ENCODE measurements around the gene POLR3B.
"Not testable (repeated sequence)": the region's sequence is repeated elsewhere in the genome, so short reads cannot be mapped to it uniquely, and the experiment has no call there.

The POLR3B gene

DNA sequence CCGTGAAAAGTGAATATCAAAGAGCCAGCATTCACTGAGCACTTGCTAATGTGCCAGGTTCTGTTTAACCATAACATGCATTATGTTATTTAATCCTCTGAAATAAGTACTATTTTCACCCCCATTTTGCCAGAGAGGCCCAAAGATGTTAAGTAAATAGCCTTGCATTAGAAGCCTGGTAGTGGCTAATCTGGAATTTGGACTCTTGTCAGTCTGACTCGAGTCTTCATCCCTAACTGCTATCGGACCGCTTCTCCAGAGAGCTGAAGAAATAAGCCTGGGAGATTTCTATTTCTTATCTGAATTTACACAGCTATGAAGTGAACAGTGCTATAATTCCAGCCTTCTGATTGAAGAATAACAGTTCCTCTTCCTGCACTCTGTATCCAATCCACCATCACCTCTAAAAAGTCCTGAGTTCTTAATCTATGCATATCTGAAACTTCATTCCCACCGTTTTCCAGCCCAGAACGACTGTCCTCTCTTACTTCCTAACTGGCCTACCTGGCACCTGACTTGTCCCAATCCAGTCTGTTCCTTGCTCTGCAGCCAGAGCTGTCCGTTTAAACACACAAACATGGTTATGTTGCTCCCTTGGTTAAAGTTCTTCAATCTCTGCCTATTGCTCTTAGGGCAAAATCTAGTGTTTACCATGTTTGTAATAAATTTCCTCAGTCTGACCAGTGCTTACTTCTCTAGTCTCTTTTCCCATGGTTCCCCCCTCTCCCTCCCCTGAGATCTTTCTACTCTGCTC is 2.3 kb downstream of the POLR3B start:
- Histone ChIP-seq H3K4me1 (peaks cover 5% of the 10 kb centered on the region; the same call in 1 of the 2 replicates), H3K36me3 (replicated peaks) (no peaks in the 10 kb centered on the region; the same call in 1 of the 2 replicates), H3K9me3 (no peaks in the 10 kb centered on the region), H3K4me3 (no peak overlapping the region), H3K27me3 (ENCODE audit: low read depth) (no peaks in the 10 kb centered on the region)
- in situ Hi-C loops (cut with MboI; ENCODE audit: low sequenced_read_pairs) = loop anchor here (10.0 kb wide), 1 partner anchor 125 kb away; no protein-coding TSS in a partner anchor
- no peak for DNase-seq (ENCODE audit: low spot score in 2 of 2)

DNA sequence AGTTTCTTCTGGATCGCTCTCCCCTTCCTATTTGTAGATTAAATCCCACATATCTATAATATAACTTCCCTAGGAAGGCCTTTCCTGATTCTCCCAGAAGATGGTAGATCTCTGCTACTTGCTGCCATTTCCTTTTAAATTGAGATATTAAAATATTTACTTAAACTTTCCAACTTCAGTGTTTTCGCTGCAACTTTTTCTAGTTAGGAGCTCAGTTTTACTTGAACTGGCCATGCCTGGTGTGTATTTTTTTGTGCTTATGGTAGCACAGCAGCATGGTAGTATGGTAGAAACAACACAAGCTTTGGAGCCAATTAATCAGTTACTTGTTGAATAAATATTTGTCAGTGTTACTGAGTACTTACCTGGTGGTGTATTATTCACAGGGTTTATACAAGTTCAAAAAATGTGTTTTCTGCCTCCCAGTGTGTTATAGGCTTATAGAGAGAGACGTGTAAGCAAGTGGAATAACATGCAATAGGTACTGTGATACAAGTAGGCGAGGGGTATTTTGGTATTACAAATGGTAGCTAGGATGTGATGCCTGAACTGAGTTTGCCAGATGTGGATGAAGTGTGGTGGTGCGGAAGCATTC is 2.9 kb downstream of the POLR3B start:
- no peak for DNase-seq (ENCODE audit: low spot score in 2 of 2)
- Histone ChIP-seq H3K36me3 (replicated peaks) (no peaks in the 10 kb centered on the region; the same call in 1 of the 2 replicates), H3K4me3 (no peak overlapping the region), H3K4me1 (peaks cover 5% of the 10 kb centered on the region; the same call in 1 of the 2 replicates), H3K27me3 (ENCODE audit: low read depth) (no peaks in the 10 kb centered on the region), H3K9me3 (no peaks in the 10 kb centered on the region)
- in situ Hi-C loops (cut with MboI; ENCODE audit: low sequenced_read_pairs) = no loop called here

DNA sequence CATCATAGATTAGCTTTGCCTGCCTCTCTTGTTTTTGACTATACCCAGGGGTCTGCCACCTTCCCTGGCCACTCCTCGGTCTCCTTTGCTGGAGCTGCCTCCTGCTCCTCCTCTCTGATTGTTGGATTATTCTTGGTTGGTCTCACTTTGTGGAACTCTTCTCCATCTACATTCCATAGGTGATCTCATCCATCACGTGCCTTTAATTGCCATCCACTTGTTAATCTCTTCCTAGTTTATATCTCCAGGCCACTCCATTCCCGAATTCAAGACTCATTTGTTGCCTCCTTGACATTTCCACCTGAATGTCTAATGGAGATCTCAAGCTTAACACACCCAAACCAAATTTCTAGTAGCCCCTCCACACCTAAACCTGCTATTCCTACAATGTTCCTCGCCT is 5.4 kb downstream of the POLR3B start:
- peaks cover 3% of the 10 kb centered on the region for H3K36me3 ChIP-seq (replicated peaks)
- H3K9me3 ChIP-seq = no peaks in the 10 kb centered on the region
- DNase-seq (ENCODE audit: low spot score in 2 of 2) = no peak
- H3K4me1 ChIP-seq = 0 out of 2 replicates have a peak, but pooled peaks cover 2% of the 10 kb centered on the region
- H3K4me3 ChIP-seq = no peak overlapping the region
- in situ Hi-C loops (cut with MboI; ENCODE audit: low sequenced_read_pairs) = no loop called here
- H3K27me3 ChIP-seq (ENCODE audit: low read depth) = no peaks in the 10 kb centered on the region

DNA sequence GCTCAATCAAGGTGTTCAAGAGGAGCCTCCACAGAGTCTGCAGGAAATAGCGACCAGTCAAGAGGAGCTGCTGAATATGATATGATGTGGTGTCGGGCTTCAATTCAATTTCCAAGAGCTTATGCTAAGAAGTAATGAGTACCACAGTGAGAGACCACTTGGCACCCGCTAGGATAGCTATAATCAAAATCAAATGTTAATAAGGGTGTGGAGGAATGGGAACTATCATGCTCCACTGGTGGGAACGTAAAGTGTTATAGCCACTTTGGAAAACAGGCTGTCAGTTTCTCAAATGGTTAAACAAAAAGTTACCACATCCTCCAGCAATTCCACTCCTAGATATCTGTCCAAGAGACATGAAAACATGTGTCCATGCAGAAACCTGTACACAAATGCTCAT is 6.7 kb downstream of the POLR3B start:
- Histone ChIP-seq H3K36me3 (replicated peaks) (peaks cover 3% of the 10 kb centered on the region), H3K9me3 (no peaks in the 10 kb centered on the region), H3K4me1 (0 out of 2 replicates have a peak, but pooled peaks cover 2% of the 10 kb centered on the region), H3K4me3 (no peak overlapping the region), H3K27me3 (ENCODE audit: low read depth) (no peaks in the 10 kb centered on the region)
- in situ Hi-C loops (cut with MboI; ENCODE audit: low sequenced_read_pairs) = no loop called here
- no peak for DNase-seq (ENCODE audit: low spot score in 2 of 2)

DNA sequence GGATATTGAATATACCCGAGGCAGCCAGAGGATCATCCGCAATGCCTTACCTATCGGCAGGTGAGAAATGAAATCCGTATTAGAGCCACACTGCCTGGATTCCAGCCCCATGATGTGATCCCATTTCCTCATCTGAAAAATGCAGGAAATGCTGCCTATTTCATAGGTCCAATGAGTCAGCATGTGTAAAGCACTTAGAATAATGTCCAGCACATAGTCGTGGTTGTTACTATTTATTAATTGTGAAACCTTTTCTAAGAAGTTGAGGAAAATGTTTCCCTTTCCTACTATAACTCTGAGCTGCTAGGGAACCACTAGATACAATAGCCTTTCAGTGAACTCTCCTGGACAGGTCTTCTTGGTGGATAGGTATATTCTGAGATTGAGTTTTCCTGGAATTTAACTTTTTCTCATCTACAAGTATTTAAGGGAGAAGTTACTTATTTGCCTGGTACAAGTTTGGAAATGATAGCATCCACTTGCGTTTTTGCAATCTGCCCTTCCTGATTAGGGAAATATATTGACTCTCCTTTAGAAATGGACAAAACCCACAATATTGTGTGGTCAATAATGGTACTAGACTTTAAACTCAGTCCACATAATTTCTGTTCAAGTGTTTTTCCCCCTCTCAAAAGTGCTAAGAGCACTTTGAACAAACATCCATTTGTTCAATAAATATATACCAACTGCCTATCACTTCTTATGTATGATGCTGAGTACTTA is 12.2 kb downstream of the POLR3B start:
- H3K27me3 ChIP-seq (ENCODE audit: low read depth) = no peaks in the 10 kb centered on the region
- in situ Hi-C loops (cut with MboI; ENCODE audit: low sequenced_read_pairs) = no loop called here
- no peak overlapping the region for H3K4me3 ChIP-seq
- no peak for DNase-seq (ENCODE audit: low spot score in 2 of 2)
- no peaks in the 10 kb centered on the region for H3K4me1 ChIP-seq
- H3K36me3 ChIP-seq (replicated peaks) = peaks cover 16% of the 10 kb centered on the region
- H3K9me3 ChIP-seq = no peaks in the 10 kb centered on the region

DNA sequence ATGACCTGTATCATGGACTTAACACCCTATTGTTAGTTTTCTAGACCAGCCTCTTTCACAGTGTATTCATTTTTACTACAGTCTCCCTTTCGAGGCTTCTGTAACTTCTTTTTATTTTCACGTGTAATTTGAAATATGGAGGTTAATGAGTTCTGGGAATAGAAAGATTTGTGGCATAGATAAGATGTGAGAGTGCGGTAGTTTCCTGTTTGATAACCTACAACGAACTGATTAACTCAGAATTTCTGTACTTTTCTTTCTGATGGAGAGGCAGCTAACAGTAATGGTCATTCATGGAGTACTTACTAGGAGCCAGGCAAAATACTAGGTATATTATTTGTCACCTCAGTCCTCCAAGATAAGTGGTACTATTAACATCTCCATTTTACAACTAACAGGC is 21.2 kb downstream of the POLR3B start:
- H3K4me3 ChIP-seq = no peak overlapping the region
- no peaks in the 10 kb centered on the region for H3K27me3 ChIP-seq (ENCODE audit: low read depth)
- DNase-seq (ENCODE audit: low spot score in 2 of 2) = no peak
- in situ Hi-C loops (cut with MboI; ENCODE audit: low sequenced_read_pairs) = no loop called here
- H3K36me3 ChIP-seq (replicated peaks) = peaks cover 16% of the 10 kb centered on the region
- H3K9me3 ChIP-seq = no peaks in the 10 kb centered on the region
- no peaks in the 10 kb centered on the region for H3K4me1 ChIP-seq

DNA sequence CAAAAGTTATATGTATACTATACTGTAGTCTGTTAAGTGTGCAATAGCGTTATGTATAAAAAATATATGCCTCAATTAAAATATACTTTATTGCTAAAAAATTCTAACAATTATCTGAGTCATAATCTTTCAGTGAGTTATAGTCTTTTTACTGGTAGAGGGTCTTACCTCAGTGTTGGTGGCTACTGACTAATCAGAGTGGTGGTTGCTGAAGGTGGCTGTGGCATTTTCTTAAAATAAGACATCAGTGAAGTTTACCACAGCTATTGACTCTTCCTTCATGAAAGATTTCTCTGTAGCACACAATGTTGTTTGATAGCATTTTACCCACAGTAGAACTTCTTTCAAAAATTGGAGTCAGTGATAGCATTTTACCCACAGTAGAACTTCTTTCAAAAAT is 23.4 kb downstream of the POLR3B start:
- peaks cover 16% of the 10 kb centered on the region for H3K36me3 ChIP-seq (replicated peaks)
- DNase-seq (ENCODE audit: low spot score in 2 of 2) = no peak
- no peaks in the 10 kb centered on the region for H3K9me3 ChIP-seq
- in situ Hi-C loops (cut with MboI; ENCODE audit: low sequenced_read_pairs) = loop anchor here (10.0 kb wide), 1 partner anchor 454 kb away; no protein-coding TSS in a partner anchor
- no peak overlapping the region for H3K4me3 ChIP-seq
- H3K27me3 ChIP-seq (ENCODE audit: low read depth) = no peaks in the 10 kb centered on the region
- no peaks in the 10 kb centered on the region for H3K4me1 ChIP-seq

DNA sequence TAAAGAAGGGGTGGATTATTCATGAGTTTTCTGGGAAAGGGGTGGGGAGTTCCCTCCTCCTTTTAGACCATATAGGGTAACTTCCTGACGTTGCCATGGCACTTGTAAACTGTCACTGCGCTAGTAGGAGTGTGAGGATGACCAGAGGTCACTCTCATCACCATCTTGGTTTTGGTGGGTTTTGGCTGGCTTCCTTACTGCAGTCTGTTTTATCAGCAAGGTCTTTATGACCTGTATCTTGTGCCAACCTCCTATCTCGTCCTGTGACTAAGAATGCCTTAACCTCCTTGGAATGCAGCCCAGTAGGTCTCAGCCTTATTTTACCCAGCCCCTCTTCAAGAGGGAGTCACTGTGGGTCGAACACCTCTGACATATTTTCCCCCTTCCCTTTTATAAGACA is 24.3 kb downstream of the POLR3B start:
- H3K9me3 ChIP-seq; H3K27me3 ChIP-seq (ENCODE audit: low read depth); DNase-seq (ENCODE audit: low spot score in 2 of 2); H3K4me1 ChIP-seq; H3K4me3 ChIP-seq: not testable (repeated sequence)
- in situ Hi-C loops (cut with MboI; ENCODE audit: low sequenced_read_pairs) = loop anchor here (10.0 kb wide), 1 partner anchor 453 kb away; no protein-coding TSS in a partner anchor
- H3K36me3 ChIP-seq (replicated peaks) = peaks cover 16% of the 10 kb centered on the region

DNA sequence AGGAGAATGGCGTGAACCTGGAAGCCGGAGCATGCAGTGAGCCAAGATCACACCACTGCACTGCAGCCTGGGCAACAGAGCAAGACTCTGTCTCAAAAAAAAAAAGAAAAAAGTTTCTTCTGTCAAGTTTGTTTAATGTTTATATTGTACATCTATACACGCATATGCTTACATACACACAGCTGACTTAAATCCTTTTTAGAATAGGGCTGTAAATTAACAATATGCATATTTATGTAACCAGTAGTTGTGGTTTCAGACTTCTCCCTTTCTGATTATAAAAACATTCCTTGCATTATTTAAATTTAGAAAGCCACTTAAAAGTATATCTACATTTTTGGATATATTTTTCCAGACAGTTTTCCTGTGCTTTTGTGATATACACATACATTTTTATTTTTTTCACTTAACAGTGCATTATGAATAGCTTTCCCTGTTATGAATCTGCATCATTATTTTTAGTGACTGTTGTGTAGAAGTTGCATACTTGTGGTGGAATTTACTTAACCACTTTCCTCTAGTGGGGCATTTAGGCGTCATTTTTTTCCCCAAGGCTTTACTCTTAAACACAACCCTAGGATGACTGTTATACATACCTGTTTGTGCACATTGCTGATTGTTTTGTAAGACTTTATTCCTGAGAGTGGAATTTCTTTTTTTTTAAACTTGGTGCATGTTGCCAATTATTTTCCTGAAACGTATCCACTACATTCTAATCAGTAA is 29.4 kb downstream of the POLR3B start:
- Histone ChIP-seq H3K4me3 (no peak overlapping the region), H3K4me1 (no peaks in the 10 kb centered on the region), H3K27me3 (ENCODE audit: low read depth) (no peaks in the 10 kb centered on the region), H3K9me3 (no peaks in the 10 kb centered on the region), H3K36me3 (replicated peaks) (peaks cover 10% of the 10 kb centered on the region)
- in situ Hi-C loops (cut with MboI; ENCODE audit: low sequenced_read_pairs) = loop anchor here (5.0 to 10.0 kb wide), 2 partner anchors 448 to 530 kb away; no protein-coding TSS in a partner anchor
- no peak for DNase-seq (ENCODE audit: low spot score in 2 of 2)

DNA sequence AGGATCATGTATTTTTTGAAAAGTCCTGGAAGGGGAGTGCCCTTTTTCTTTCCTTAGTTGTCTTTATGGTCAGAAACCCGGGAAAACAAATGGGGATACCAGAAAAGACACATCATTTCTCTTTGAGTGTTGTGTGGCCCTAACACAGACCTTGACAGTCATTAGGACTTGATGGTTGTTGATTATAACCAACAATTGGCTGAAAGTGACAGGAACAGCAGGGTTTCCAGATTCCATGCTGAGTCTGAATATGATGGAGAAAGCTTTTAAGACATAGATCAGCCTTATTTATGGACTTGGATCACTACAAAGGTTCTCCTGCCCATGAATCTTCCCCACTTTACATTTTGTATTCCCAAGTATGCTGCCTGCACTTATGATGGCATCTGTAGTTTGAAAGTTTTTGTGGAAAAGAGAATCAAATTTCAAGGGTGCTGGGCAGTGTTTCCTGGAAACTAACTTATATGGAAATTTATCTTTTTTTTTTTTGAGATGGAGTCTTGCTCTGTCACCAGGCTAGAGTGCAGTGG is 30.4 kb downstream of the POLR3B start:
- H3K4me3 ChIP-seq = no peak overlapping the region
- H3K9me3 ChIP-seq = no peaks in the 10 kb centered on the region
- no peaks in the 10 kb centered on the region for H3K4me1 ChIP-seq
- DNase-seq (ENCODE audit: low spot score in 2 of 2) = no peak
- in situ Hi-C loops (cut with MboI; ENCODE audit: low sequenced_read_pairs) = loop anchor here (5.0 to 10.0 kb wide), 2 partner anchors 447 to 529 kb away; no protein-coding TSS in a partner anchor
- no peaks in the 10 kb centered on the region for H3K27me3 ChIP-seq (ENCODE audit: low read depth)
- peaks cover 10% of the 10 kb centered on the region for H3K36me3 ChIP-seq (replicated peaks)

DNA sequence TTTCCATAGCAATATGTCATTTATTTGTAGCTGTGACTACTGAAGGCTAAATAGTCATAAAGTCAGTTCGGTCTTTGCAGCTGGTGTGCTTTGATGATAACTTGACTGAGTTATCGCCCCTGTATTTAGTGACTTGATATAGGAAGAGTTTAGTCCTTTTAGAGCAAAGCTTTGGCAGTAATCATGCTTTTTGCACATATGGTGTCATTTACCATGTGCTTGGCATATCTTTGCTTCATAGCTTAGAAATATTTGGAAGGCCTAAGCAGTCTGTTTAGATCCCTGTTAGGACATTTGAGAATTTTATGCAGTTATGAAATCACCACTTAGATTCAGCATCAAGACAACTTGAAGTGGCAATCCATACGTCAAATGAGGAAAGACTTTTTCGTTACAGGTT is 31.6 kb downstream of the POLR3B start:
- no peak overlapping the region for H3K4me3 ChIP-seq
- DNase-seq (ENCODE audit: low spot score in 2 of 2) = no peak
- H3K4me1 ChIP-seq = no peaks in the 10 kb centered on the region
- no peaks in the 10 kb centered on the region for H3K9me3 ChIP-seq
- H3K27me3 ChIP-seq (ENCODE audit: low read depth) = no peaks in the 10 kb centered on the region
- in situ Hi-C loops (cut with MboI; ENCODE audit: low sequenced_read_pairs) = loop anchor here (5.0 to 10.0 kb wide), 2 partner anchors 446 to 528 kb away; no protein-coding TSS in a partner anchor
- H3K36me3 ChIP-seq (replicated peaks) = peaks cover 15% of the 10 kb centered on the region

DNA sequence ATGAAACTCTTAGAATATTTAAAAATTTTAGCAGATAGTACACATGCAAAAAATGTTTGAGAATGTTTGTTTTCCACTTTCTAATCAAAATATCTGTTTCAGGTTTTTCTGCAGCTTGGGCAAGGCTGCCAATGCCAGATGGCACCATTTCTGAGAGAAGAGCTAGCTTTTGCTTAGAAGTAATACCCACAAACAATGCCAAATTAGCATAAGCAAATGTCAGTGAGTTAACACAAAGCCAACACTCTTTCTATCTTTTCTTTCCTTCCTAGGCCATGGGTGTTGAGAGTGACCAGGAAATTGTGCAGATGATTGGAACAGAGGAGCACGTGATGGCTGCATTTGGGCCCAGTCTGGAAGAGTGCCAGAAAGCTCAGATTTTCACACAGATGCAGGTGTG is 35.2 kb downstream of the POLR3B start:
- Histone ChIP-seq H3K4me1 (peaks cover 4% of the 10 kb centered on the region), H3K27me3 (ENCODE audit: low read depth) (no peaks in the 10 kb centered on the region), H3K9me3 (no peaks in the 10 kb centered on the region), H3K36me3 (replicated peaks) (peaks cover 23% of the 10 kb centered on the region), H3K4me3 (no peak overlapping the region)
- in situ Hi-C loops (cut with MboI; ENCODE audit: low sequenced_read_pairs) = no loop called here
- DNase-seq (ENCODE audit: low spot score in 2 of 2) = no peak

DNA sequence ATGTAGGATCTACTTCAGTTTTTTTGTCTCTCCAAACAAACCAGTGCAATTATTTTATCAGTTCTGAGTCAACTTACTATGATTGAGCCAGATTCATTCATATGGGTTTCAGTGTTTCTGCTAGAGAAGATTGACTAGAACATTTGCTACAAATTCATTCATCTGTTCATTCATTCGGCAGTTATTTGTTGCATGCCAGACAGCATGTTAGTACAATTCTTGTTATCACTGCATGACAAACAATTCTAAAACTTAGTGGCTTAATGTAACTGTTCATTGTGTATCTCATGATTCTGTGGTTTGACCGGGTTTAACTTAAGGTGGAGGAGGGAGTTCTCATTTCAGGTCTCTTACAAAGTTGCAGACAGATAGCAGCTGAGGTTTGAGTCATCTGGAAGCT is 52.3 kb downstream of the POLR3B start:
- in situ Hi-C loops (cut with MboI; ENCODE audit: low sequenced_read_pairs) = no loop called here
- peaks cover 5% of the 10 kb centered on the region for H3K36me3 ChIP-seq (replicated peaks)

More for the DNA sequence above, 52.3 kb downstream of the POLR3B start:
- Histone ChIP-seq H3K4me1 (peaks cover 3% of the 10 kb centered on the region; the same call in 1 of the 2 replicates), H3K4me3 (no peak overlapping the region), H3K27me3 (ENCODE audit: low read depth) (no peaks in the 10 kb centered on the region), H3K9me3 (no peaks in the 10 kb centered on the region)
- DNase-seq (ENCODE audit: low spot score in 2 of 2) = no peak
